Stimulated activated naive CD8-positive, alpha-beta T cell treated with anti-CD3 and anti-CD28 coated beads, Interleukin-15, Interleukin-2, amounts not matched to agents 100 U/mL and 50 U/mL, for 24 hours (primary cell): ENCODE measurements around the gene HCN2.
"Not testable (repeated sequence)": the region's sequence is repeated elsewhere in the genome, so short reads cannot be mapped to it uniquely, and the experiment has no call there.

Experiments
- ATAC-seq: fragments of 150-1000 bp; cut with Tn5 transposase; one replicate; pipeline ENCODE4 v1.10.0; 2021
- DNase-seq: peaks from one replicate; pipeline ENCODE4 v3.0.0; 2021

The HCN2 gene

DNA sequence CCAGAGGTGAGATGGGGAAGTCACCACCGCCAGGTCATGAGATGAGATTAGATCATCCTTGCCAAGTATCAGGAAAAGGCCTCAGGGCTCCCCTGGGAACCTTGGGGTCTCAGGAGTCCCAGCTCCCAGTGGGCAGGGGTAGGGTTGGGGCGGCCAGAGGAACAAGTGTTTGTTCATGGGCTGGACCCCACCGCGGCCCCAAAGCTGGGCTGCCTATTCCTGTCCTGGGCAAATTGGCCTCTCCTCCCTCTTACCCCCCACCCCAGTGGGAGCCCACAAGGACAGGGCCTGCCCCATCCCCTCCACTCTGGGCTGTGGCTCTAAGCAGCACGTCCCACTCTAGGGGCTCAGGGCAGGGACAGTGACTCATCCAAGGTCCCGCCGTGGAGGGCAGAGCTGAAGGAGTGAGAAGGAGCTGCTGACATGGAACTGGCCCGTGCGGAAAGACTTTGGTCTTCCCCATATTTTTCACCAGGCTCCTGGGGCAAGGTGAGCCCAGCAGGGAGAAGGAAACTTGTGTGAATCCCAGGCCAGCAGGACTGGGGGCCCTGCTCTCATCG is 4.0 kb upstream of the HCN2 start:
- DNase-seq, result no peak

DNA sequence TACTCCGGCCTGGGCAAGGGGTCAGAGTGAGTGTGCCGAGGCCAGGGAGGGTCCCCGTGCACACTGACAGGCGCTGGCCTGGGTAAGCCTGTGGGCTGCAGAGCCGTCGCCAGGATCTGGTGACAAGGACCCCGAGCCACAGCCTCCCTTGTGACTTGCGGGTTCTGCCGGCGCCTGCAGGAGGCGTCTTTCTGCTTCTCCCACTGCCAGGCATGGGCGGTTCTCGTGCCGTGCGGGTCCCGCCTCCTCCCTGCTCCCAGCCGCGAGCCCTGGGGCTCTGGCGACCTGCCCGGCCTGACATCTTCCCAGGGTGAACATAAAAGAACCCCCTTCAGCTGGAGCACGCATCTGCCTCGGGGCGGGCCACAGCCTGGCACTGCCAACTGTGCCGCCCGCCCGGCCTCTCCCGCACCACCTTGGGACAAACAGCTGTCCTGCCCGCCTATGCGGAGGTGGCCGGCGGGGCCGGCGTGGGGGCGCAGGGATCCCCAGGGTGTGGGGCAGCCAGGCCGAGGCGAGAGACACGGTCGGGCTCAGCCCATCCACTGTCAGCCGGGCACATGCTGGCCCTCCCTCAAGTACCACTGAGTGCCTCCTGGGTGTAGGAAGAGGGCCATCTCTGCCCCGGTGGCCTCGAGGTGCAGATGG is 1.5 kb upstream of the HCN2 start:
- peak; percentile 57 for ATAC-seq
- peak; percentile 75 for DNase-seq

More for the DNA sequence above, 4.0 kb upstream of the HCN2 start:
- ATAC-seq, result no peak

DNA sequence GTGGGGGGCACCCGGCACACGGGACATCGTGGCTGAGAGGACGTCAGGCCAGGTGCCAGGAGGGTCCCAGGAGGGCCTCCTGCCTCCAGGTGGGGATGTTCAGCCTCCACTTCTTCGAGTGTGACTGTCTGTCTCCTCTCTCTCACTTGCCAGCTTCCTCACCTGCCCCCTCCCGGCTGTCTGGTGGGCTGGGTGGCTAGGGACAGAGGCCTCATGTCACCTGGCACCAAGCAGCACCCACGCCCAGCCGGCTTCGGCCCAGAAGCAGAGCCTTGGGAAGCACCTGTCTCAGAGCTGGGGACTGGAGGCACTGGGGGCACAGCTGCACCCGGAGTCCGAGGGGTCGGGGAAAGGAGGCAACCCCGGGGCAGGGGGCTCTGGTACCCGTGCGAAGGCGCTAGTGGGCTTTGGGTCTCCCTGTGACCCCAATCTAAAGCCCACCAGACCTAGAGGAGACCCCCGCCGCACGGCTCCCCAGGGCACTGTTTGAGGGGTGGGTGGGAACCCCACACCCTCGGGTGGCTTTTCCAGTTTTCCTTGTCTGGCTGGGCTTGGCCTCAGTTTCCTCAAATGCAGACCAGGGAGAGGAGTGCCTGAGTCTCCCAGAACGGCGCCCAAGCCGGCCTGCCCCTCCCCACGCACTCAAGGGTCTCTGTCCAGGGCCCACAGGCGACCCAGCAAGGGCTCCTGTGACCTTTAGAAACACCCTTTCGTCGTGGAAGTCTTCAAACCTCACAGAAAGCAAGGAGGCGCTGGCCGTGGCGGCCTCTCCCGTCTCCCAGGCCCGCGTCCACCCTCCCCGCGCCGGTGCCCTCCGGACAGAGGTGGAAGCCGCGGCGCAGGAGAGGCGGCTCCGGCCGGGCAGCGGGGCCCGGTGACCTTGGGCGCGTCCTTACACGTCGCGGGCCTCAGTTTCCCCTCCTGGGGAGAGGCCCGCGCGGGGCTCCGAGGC is 664 bp upstream of the HCN2 start:
- DNase-seq (no peak), ATAC-seq (no peak)

DNA sequence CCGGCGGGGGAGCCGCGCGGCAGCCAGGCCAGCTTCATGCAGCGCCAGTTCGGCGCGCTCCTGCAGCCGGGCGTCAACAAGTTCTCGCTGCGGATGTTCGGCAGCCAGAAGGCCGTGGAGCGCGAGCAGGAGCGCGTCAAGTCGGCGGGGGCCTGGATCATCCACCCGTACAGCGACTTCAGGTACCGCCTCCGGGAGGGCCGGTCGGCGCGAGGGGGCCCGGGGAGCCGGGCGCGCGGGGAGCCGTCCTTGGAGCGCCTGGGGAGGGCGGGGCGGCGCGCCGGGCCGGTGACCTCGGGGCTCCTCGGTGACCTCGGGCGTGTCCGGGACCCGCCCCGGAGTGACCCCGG is 690 bp downstream of the HCN2 start:
- ATAC-seq, result peak; percentile 17
- no peak for DNase-seq

DNA sequence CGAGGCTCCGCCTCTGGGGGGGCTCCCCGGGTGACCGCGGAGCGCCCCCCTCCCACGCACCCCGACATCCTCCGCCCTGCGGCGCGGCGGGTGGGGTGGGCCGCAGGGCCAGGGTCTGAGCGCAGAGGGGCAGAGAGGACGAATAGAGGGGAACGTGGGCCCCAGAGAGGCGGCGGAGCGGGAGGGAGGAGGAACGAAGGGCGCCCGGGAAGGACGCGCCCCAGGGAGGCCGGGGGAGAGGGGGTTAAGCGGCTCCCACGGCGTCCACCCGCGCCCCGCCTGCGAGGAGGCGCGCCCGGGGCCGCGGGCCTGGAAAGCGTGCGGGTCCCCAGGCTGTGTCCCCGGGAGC is 1.0 kb downstream of the HCN2 start:
- DNase-seq (no peak), ATAC-seq (no peak)

DNA sequence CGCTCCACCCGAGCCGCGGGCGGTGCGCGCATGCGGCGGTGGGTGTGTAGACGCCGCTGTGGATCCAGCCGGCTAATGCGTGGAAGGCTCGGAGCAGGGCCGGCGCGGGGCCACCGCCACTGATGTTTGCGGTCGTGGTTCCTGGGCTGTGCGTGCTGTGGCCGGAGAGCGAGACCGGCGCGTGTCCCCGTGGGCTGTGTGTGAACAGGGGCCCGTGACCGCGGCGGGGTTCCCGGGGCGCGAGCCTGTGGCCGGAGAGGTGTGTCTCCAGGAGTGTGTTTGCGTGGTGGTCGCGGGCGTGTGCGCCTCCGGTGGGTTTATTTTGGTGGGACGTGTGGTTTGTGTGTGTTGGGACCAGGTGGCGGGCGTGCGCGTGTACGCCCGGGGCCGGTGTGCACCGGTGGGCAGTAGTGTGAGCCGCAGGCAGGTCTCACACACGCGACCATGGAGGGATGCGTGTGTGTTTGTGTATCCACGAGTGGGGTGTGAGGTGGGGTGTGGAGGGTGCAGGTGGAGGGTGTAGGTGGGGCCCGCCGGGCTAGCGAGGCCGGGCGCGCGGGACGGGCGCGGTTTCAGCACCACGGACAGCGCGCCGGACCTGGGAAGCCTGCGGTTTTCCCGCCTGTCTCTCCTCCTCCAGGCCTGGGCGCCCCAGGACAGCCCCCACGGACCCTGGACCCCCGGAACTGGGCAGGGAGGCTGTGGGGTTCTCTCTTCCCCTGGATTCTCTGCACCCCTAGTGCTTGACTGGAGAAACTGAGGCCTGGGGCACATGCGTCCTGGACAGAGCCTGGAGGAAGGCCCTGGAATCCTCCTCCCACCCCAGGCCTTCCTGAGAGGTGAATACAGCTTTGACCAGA is 1.6 kb downstream of the HCN2 start:
- DNase-seq (no peak), ATAC-seq (no peak)

DNA sequence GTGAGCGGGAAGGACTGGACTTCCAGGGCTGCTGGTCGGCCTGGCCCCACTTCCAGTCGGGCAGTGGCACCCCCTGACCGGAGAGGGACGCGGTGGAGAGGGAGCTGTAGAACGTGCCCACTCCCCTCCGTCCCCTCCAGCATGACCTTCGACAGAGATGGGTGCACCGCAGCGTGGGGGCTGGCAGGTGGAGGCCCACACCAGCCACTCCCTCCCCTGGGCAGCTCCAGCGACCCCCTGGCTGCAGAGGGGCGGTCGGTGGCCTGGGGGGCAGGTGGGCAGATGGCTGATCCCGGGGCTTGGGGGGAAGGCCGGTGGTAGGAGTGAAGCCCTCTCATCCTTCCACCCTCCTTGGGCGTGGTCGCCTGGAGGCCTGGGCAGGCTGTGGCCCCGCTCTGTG is 2.4 kb downstream of the HCN2 start:
- no peak for DNase-seq
- no peak for ATAC-seq

DNA sequence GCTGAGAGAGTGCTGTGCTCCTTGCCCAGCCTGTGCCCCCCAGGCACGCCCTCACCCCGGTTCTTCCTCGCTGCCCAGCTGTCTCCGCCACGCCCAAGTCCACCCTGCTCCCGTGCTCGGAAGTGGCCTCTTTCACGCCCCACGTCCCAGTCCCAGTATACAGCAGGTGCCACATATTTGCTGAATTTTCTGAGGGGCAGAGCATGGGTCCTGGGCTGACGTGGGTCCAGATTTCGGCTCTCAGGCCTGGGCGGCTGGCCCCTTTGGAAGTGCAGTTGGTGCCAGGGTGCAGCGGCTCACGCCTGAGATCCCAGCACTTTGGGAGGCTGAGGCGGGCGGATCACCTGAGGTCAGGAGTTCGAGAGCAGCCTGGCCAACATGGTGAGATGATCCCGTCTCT is 3.4 kb downstream of the HCN2 start:
- ATAC-seq, result no peak
- DNase-seq, result no peak

DNA sequence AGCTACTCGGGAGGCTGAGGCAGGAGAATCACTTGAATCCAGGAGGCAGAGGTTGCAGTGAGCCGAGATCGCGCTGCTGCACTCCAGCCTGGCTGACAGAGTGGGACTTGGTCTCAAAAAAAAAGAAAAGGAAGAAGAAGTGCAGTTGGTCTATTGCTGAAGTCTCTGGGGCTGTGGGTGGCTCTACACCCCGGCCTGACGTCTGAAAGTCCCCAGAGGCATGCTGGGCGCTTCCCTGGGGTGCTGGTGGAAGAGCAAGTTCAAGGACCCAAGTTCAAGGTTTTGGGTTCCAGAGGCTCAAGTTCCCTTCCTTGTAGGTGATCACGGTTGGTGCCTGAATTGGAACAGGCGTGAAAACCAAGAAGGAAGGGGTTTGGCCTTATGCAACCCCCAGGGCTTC is 3.8 kb downstream of the HCN2 start:
- no peak for ATAC-seq

DNA sequence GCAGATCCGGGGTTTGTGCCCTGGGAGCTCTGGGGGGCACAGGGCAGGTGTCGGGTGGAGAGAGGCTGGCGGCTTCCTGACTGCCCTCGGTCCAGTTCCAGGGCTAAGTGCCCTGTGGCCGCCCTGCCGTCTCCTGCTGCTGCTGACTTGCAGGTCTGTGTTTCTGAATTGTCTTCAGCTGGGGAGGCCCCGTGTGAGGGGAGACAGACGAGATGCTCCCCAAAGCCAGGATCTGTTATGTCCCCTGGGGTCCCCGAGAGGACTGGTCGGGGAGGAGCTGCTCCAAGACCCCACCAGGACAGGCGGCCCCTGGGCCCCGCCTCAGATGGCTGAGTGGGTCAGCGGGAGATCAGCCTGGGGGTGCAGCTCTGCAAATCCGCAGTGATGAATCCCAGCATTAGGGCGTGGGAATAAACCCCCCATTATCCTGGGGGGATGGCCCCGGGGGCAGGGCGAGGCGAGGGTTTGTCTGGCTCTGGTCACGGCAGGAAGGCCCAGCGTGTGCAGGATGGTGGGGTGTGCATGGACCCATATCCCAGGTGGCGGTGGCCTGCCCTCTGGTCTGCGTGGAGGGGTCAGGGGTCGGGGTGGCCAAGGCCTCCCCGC is 4.7 kb downstream of the HCN2 start:
- ATAC-seq (no peak), DNase-seq (no peak)

More for the DNA sequence above, 3.8 kb downstream of the HCN2 start:
- DNase-seq, result no peak

DNA sequence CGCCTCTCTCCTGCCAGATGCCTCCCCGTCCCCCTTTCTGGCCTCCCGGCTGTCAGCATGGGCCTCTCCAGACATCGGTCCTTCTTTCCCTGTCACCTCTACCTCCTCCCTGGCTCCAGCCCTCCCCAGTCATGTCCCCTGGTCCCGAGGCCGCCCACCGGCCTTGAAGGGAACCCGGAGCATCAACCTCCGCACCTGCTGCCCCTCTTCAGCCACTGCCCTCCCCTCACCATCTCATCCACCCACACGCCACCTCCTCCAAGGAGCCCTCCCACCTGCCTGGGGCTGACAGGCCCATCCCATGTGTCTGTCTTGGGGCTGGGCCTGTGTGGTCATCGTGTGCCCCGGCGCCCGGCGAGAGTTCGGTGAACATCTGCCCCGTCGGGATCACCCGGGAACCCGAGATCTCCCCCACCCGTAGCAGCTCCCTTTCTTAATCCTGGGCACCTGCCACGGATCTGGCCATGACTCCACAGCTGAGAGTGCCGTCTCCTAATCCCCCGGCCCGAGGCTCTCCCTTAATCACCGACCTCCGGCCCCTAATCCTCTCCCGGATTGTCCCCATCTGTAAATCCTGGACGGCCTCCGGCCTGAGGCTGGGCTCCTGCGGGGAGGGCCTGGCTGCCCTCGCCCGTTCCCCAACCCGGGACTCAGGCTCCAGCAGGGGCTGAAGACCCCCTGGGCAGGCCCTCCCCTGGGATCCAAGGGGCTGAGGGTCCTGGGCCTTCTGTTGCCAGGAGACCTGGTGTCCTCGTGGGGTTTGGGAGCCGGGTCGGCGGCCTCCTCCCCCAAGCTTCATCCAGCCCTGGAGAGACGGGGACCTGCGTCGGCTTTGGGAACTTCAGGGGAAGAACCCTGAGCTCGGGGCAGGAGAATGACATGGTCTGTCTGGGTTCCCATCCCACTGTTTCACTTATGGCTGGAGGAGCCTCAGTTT is 5.9 kb downstream of the HCN2 start:
- DNase-seq (no peak), ATAC-seq (no peak)

DNA sequence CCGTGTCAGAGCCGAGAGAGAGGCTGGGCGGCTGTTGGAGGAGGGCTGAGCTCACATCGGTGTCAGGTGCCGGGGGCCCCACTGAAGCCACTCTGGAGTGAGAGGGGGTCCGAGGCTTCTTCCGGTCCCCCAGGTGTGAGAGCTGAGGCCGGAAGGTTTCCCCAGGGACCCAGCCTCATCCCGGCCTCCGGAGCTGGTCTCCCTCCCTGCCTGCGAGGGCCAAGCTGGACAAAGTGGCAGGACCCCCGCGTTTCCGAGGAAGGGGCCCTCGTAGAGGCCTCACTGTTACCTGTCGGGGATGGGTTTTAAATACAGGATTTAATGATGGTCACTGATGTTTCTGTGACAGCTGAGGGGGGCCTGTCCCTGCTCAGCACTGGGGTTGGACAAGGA is 6.6 kb downstream of the HCN2 start:
- ATAC-seq (no peak), DNase-seq (no peak)

DNA sequence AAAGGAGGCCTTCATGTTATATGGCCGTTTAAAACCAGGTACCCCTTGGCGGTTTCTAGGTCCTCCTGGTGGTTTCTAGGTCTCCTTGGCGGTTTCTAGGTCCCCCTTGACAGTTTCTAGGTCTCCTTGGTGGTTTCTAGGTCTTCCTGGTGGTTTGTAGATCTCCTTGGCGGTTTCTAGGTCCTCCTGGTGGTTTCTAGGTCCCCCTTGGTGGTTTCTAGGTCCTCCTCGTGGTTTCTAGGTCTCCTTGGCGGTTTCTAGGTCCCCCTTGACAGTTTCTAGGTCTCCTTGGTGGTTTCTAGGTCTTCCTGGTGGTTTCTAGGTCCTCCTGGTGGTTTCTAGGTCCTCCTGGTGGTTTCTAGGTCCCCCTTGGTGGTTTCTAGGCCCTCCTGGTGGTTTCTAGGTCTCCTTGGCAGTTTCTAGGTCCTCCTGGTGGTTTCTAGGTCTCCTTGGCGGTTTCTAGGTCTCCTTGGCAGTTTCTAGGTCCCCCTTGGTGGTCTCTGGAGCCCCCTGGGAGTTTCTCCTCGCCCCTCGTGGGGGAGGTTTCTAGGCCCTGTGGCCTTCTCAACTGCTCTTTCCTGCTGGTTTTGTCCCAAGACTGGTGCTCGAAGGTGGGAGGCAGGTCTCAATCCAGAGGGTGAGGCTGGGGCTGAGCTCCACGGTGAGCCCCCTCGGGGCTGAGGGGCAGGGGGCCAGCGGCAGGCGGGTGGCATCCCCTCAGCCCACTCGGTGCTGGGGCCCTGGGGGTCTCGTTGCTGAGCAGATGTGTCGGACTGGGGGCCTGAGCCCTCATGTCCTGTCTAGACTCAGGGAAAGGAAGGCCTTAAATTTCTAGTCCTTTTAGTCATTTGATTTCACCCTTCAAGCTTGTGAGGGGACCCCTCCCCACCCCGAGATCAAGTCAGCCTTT is 8.0 kb downstream of the HCN2 start:
- DNase-seq, result no peak

DNA sequence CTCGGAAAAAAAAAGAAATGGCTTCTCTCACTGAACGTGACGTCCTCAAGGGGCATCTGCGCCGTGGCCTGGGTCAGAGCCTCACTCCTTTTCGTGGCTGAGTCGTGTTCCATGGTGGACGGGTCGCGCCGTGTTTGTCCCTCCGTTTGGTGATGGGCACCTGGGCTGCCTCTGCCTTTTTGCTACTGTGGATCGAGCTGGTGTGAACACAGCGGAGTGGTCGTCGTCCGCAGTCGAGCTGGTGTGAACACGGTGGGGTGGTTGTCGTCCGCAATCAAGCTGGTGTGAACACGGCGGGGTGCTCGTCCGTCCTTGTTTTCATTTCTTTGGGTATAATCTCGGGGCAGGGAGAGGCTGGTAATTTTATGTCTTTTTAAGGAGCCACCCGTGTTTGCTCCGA is 11.6 kb downstream of the HCN2 start:
- DNase-seq (no peak), ATAC-seq (no peak)

More for the DNA sequence above, 8.0 kb downstream of the HCN2 start:
- ATAC-seq, result no peak

DNA sequence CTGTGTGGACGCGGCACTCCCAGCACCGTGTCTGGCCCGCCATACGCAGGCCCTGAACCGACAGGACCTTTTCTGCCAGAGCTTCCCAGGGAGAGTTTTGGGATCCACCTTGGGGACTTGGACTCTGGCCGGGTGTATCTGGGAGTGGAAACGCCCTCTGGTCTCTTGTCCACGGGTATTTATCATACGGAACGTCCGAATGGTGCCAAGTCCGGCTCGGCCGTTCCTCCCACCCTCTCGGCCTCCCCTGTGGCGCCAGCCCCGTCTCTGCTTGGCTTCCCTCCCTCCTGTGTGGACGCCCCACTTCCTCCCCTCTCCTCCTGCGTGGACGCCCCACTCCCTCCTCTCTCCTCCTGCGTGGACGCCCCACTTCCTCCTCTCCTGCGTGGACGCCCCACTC is 12.1 kb downstream of the HCN2 start:
- ATAC-seq, result no peak
- no peak for DNase-seq

DNA sequence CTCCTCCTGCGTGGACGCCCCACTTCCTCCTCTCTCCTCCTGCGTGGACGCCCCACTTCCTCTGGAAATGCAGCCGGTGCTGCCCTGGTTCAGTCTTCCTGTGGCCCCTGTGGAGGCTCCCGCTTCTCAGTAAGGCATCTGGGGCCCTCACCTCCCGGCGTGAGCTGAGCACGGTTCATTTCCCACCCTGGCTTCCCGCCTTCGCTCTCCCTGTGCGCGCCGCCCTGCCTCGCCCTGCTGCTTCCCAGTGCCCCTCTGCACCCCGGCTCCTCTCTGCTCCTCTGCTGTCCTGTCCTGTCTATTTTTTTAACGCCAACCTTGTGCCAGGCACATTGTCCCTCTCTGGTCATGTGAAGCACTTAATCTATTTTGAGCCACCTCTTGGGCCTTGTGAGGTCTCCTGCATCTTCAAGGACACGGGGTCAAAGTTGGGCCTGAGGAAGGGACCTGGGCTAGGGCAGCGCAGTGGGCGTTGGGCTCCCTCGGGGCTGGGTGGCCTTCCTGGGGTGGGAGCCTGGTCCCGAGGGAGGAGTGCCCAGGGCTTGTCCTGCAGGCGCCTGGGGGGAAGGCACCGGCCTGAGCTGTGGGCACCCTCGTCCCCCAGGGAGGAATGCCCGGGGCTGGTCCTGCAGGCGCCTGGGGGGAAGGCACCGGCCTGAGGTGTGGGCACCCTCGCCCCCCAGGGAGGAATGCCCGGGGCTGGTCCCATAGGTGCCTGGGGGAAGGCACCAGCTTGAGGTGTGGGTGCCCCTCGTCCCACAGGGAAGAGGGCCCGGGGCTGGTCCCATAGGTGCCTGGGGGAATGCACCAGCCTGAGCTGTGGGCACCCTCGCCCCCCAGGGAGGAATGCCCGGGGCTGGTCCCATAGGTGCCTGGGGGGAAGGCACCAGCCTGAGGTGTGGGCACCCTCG is 13.0 kb downstream of the HCN2 start:
- DNase-seq (no peak), ATAC-seq (no peak)

DNA sequence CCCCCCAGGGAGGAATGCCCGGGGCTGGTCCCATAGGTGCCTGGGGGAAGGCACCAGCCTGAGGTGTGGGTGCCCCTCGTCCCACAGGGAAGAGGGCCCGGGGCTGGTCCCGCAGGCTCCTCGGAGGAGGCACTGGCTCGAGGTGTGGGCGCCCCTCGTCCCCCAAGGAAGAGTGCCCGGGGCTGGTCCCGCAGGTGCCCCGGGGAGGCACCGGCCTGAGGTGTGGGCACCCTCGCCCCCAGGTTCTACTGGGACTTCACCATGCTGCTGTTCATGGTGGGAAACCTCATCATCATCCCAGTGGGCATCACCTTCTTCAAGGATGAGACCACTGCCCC is 13.6 kb downstream of the HCN2 start:
- DNase-seq, ATAC-seq: not testable (repeated sequence)

DNA sequence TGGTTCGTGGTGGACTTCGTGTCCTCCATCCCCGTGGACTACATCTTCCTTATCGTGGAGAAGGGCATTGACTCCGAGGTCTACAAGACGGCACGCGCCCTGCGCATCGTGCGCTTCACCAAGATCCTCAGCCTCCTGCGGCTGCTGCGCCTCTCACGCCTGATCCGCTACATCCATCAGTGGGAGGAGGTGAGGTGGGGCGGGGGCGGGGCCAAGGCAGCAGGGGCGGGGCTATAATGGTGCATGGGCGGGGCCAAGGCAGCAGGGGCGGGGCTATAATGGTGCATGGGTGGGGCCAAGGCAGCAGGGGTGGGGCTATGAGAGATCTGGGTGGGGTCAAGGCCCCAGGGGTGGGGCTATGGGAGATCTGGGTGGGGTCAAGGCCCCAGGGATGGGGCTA is 14.1 kb downstream of the HCN2 start:
- not testable (repeated sequence) for DNase-seq, ATAC-seq

DNA sequence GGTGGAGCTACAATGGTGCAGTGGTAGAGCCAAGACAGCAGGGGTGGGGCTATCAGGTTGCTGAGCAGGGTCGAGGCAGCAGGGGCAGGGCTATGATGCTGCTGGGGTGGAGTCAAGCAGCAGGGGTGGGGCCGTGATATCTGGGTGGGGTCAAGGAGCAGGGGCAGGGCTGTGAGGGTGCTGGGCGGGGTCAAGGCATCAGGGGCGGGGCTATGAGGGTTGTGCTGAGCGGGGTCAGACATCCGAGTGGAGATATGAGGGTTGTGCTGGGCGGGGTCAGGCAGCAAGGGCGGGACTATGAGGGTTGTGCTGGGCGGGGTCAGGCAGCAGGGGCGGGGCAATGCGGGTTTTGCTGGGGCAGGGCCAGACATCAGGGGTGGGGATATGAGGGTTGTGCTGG is 14.7 kb downstream of the HCN2 start:
- peak; percentile 71 for DNase-seq

More for the DNA sequence above, 14.7 kb downstream of the HCN2 start:
- peak; percentile 81 for ATAC-seq
